ENCODE results near the gene METTL25B. TPM values are rescaled to one million over a fixed set of nuclear protein-coding genes. Genes with fewer than 3 reads are reported as not detected.

METTL25B gene
- total and polyA plus RNA-seq, 4 donors: 6.9 to 13.5 (median 11.5) TPM

DNA sequence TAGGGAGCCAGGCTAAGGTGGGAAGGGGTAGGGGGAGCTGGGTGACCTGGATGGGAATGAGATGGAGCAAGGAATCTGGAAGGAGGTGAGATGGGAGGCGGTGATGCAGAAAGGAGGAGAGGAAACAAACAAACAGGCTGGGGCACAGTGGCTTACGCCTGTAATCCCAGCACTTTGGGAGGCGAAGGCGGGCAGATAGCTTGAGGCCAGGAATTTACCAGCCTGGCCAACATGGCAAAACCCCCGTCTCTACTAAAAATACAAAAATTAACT, 33.6 kb upstream of the METTL25B start:
- Histone ChIP-seq H3K9ac (ENCODE audit: low read depth in 1 of 2, low read length in 2 of 2) (no peak overlapping the region), H3K36me3 (ENCODE audit: control insufficient read depth in 4 of 4, insufficient read depth in 3 of 4, low read depth in 1 of 4, low read length in 3 of 4) (no peaks in the 10 kb centered on the region), H3K4me3 (ENCODE audit: low read depth in 1 of 3, low read length in 3 of 3) (no peak overlapping the region), H3K27ac (ENCODE audit: low read depth in 1 of 2, low read length in 2 of 2) (no peak overlapping the region), H3K9me3 (ENCODE audit: control insufficient read depth in 4 of 4, low read length in 3 of 4) (no peaks in the 10 kb centered on the region), H3K4me1 (ENCODE audit: control insufficient read depth in 4 of 4, insufficient read depth in 4 of 4, low read length in 3 of 4) (peaks cover 0 to 2% (median under 1%) of the 10 kb centered on the region in 4 donors), H3K27me3 (ENCODE audit: control insufficient read depth in 4 of 4, insufficient read depth in 4 of 4, low read length in 3 of 4) (peaks cover 0 to 2% (median under 1%) of the 10 kb centered on the region in 4 donors)
- no peak for DNase-seq (ENCODE audit: low spot score)
- TF ChIP-seq JUND (IDR thresholded peaks at IDR 0.05): no peak
- no peak for TF ChIP-seq RAD21 (IDR thresholded peaks at IDR 0.05)
- TF ChIP-seq SP1 (IDR thresholded peaks at IDR 0.05): no peak
- no peak for TF ChIP-seq YY1 (IDR thresholded peaks at IDR 0.05)
- TF ChIP-seq NR2F2 (IDR thresholded peaks at IDR 0.05): no peak
- TF ChIP-seq TAF1 (conservative IDR thresholded peaks at IDR 0.05): no peak
- TF ChIP-seq RXRA (IDR thresholded peaks at IDR 0.05): no peak
- TF ChIP-seq FOXA2 (IDR thresholded peaks at IDR 0.05): no peak
- TF ChIP-seq, protein P1, sequence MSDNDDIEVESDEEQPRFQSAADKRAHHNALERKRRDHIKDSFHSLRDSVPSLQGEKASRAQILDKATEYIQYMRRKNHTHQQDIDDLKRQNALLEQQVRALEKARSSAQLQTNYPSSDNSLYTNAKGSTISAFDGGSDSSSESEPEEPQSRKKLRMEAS (IDR thresholded peaks at IDR 0.05): no peak
- TF ChIP-seq, protein P2, sequence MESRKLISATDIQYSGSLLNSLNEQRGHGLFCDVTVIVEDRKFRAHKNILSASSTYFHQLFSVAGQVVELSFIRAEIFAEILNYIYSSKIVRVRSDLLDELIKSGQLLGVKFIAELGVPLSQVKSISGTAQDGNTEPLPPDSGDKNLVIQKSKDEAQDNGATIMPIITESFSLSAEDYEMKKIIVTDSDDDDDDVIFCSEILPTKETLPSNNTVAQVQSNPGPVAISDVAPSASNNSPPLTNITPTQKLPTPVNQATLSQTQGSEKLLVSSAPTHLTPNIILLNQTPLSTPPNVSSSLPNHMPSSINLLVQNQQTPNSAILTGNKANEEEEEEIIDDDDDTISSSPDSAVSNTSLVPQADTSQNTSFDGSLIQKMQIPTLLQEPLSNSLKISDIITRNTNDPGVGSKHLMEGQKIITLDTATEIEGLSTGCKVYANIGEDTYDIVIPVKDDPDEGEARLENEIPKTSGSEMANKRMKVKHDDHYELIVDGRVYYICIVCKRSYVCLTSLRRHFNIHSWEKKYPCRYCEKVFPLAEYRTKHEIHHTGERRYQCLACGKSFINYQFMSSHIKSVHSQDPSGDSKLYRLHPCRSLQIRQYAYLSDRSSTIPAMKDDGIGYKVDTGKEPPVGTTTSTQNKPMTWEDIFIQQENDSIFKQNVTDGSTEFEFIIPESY (IDR thresholded peaks at IDR 0.05): no peak
- TF ChIP-seq GABPA (IDR thresholded peaks at IDR 0.05 in 1 of 2, conservative IDR thresholded peaks at IDR 0.05 in 1 of 2): no peak
- TF ChIP-seq, protein P3, sequence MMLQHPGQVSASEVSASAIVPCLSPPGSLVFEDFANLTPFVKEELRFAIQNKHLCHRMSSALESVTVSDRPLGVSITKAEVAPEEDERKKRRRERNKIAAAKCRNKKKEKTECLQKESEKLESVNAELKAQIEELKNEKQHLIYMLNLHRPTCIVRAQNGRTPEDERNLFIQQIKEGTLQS (IDR thresholded peaks at IDR 0.05): no peak
- TF ChIP-seq, protein P4, sequence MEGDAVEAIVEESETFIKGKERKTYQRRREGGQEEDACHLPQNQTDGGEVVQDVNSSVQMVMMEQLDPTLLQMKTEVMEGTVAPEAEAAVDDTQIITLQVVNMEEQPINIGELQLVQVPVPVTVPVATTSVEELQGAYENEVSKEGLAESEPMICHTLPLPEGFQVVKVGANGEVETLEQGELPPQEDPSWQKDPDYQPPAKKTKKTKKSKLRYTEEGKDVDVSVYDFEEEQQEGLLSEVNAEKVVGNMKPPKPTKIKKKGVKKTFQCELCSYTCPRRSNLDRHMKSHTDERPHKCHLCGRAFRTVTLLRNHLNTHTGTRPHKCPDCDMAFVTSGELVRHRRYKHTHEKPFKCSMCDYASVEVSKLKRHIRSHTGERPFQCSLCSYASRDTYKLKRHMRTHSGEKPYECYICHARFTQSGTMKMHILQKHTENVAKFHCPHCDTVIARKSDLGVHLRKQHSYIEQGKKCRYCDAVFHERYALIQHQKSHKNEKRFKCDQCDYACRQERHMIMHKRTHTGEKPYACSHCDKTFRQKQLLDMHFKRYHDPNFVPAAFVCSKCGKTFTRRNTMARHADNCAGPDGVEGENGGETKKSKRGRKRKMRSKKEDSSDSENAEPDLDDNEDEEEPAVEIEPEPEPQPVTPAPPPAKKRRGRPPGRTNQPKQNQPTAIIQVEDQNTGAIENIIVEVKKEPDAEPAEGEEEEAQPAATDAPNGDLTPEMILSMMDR (IDR thresholded peaks at IDR 0.05; ENCODE audit: low read depth, low read length, missing input control): no peak
- no peak for TF ChIP-seq FOXA1 (IDR thresholded peaks at IDR 0.05)
- WGBS: 87% methylated on average over 5 of the region's 5 CpGs

DNA sequence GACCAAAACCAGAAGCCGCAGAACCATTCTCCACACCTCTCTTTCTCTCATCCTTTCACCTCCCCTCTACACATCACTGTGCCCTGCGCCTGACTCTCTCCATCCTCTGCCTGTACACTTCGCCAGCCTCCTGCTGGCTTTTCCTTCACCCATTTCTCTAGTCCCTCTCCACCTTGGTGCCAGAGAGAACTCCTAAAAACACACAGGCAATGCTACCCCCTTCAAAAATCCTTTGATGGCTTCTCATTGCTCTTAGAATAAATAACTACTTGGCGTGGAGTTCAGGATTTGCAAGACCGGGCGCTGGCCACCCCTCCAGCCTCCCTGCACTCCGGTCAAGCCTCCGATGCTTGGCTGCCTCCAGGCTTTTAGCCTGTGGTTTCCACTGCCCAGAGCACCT, 31.5 kb upstream of the METTL25B start:
- TF ChIP-seq GABPA (IDR thresholded peaks at IDR 0.05 in 1 of 2, conservative IDR thresholded peaks at IDR 0.05 in 1 of 2) (no peak), TAF1 (conservative IDR thresholded peaks at IDR 0.05) (no peak), YY1 (IDR thresholded peaks at IDR 0.05) (no peak), FOXA1 (IDR thresholded peaks at IDR 0.05) (no peak), FOXA2 (IDR thresholded peaks at IDR 0.05) (no peak), HNF4A (conservative IDR thresholded peaks at IDR 0.05) (no peak), RAD21 (IDR thresholded peaks at IDR 0.05) (no peak), RXRA (IDR thresholded peaks at IDR 0.05) (no peak), EGR1 (IDR thresholded peaks at IDR 0.05; ENCODE audit: low read depth in 2 of 2) (no peak), HNF4G (IDR thresholded peaks at IDR 0.05) (no peak), NR2F2 (IDR thresholded peaks at IDR 0.05) (no peak), JUND (IDR thresholded peaks at IDR 0.05) (no peak), SP1 (IDR thresholded peaks at IDR 0.05) (no peak)
- TF ChIP-seq, protein P3 (IDR thresholded peaks at IDR 0.05): no peak
- TF ChIP-seq, protein P5, sequence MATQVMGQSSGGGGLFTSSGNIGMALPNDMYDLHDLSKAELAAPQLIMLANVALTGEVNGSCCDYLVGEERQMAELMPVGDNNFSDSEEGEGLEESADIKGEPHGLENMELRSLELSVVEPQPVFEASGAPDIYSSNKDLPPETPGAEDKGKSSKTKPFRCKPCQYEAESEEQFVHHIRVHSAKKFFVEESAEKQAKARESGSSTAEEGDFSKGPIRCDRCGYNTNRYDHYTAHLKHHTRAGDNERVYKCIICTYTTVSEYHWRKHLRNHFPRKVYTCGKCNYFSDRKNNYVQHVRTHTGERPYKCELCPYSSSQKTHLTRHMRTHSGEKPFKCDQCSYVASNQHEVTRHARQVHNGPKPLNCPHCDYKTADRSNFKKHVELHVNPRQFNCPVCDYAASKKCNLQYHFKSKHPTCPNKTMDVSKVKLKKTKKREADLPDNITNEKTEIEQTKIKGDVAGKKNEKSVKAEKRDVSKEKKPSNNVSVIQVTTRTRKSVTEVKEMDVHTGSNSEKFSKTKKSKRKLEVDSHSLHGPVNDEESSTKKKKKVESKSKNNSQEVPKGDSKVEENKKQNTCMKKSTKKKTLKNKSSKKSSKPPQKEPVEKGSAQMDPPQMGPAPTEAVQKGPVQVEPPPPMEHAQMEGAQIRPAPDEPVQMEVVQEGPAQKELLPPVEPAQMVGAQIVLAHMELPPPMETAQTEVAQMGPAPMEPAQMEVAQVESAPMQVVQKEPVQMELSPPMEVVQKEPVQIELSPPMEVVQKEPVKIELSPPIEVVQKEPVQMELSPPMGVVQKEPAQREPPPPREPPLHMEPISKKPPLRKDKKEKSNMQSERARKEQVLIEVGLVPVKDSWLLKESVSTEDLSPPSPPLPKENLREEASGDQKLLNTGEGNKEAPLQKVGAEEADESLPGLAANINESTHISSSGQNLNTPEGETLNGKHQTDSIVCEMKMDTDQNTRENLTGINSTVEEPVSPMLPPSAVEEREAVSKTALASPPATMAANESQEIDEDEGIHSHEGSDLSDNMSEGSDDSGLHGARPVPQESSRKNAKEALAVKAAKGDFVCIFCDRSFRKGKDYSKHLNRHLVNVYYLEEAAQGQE (IDR thresholded peaks at IDR 0.05): no peak
- TF ChIP-seq, protein P4 (IDR thresholded peaks at IDR 0.05; ENCODE audit: low read depth, low read length, missing input control): no peak
- TF ChIP-seq, protein P2 (IDR thresholded peaks at IDR 0.05): no peak
- TF ChIP-seq, protein P1 (IDR thresholded peaks at IDR 0.05): no peak
- no peak for DNase-seq (ENCODE audit: low spot score)
- Histone ChIP-seq H3K4me1 (ENCODE audit: control insufficient read depth in 4 of 4, insufficient read depth in 4 of 4, low read length in 3 of 4) (no peaks in the 10 kb centered on the region), H3K4me3 (ENCODE audit: low read depth in 1 of 3, low read length in 3 of 3) (no peak overlapping the region), H3K36me3 (ENCODE audit: control insufficient read depth in 4 of 4, insufficient read depth in 3 of 4, low read depth in 1 of 4, low read length in 3 of 4) (no peaks in the 10 kb centered on the region), H3K9me3 (ENCODE audit: control insufficient read depth in 4 of 4, low read length in 3 of 4) (no peaks in the 10 kb centered on the region), H3K9ac (ENCODE audit: low read depth in 1 of 2, low read length in 2 of 2) (no peak overlapping the region), H3K27ac (ENCODE audit: low read depth in 1 of 2, low read length in 2 of 2) (no peak overlapping the region), H3K27me3 (ENCODE audit: control insufficient read depth in 4 of 4, insufficient read depth in 4 of 4, low read length in 3 of 4) (no peaks in the 10 kb centered on the region)
- 91% methylated on average over 8 of the region's 8 CpGs for WGBS

Data from liver (tissue), 9 donors.